Head of caudate nucleus (tissue), 42 donors: ENCODE data around the gene EXOC6.
"Not testable (repeated sequence)": the region's sequence is repeated elsewhere in the genome, so short reads cannot be mapped to it uniquely, and the experiment has no call there.

ENCODE experiments used
- DNase-seq, 42 donors: peaks; one replicate each; pipeline versions ENCODE4 v3.0.0 to v3.0.0-alpha.2; 2020 to 2021; ENCODE audit warnings: mixed read lengths in 7 of 42
- intact Hi-C: fragments of 100-400 bp; cut with DNase I; formaldehyde crosslinking; loops from one replicate; pipeline ENCODE4 v1.15.0; 2022

EXOC6 gene

DNA sequence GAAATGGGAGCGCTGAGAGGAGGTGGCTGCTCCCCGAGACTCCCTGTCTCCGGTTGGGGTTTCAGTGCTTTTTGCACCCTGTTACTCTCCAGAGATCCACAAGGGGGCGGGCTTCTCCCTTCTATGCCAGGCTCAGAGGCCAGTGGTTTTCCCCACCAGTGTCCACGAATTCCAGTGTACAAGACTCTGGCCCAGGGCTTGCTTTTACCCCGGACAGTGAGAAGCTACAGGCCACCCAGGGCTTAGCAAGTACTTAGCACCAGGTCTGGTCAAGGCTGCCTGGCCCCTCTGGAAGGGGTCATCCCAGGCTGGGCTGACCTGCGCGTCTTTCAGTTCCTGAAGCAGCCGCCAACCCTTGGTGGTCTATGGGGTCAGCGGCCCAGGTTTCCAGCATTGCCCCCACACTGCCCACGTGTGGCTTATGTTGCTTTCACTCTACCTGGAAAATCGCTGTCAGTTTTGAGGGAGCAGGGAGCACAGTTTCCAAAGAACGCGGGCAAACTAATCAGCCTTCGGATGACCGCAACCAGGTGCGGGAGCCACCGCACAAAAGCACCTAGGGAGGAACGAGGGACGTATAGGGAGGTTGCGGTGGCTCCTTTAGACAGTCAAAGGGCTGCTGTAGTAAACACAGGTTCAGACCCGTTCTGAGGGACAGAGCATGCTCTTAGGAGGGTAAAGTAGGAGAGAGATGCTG lies 232.2 kb downstream of the EXOC6 start:
- intact Hi-C loops, result loop anchor here (10.0 kb wide), 2 partner anchors 214 to 274 kb away; no protein-coding TSS in a partner anchor
- peak in 41 of 42 donors; percentile 36 to 86 (median 63) for DNase-seq

DNA sequence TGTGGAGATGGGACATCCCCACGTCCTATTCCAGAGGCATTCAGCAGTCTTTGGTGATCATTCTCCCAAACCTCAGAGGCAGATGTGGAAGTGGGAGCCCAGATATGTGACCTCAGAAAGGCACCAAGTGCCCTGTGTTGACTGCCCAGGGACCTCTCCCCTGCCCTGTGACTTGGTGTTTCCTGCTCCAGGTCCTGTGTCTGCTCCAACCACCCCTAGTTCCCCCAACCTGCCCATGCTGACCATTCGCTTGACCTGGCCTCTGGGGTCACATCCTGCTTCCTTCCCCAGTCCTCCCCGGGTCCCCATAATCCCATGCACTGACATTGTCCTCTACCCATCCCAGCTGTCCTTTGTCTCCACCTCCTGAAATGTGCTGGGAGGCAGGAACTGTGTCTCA lies 233.0 kb downstream of the EXOC6 start:
- intact Hi-C loops, result loop anchor here (10.0 kb wide), 2 partner anchors 213 to 273 kb away; no protein-coding TSS in a partner anchor
- DNase-seq, result peak in 3 of 42 donors; percentile 4 to 41 (median 9)

- intact Hi-C loops, result loop anchor here (10.0 kb wide), 2 partner anchors 213 to 273 kb away; no protein-coding TSS in a partner anchor
- DNase-seq, result peak in 4 of 42 donors; percentile 3 to 39 (median 18)
Observed at GRCh38 chr10:93081834-93082233, 233.5 kb downstream of the EXOC6 start.

GRCh38 chr10:93083743-93084539 lies 235.6 kb downstream of the EXOC6 start:
- DNase-seq, result peak in 5 of 42 donors; percentile 11 to 35 (median 20)
- intact Hi-C loops, result loop anchor here (10.0 kb wide), 2 partner anchors 211 to 271 kb away; no protein-coding TSS in a partner anchor

DNA sequence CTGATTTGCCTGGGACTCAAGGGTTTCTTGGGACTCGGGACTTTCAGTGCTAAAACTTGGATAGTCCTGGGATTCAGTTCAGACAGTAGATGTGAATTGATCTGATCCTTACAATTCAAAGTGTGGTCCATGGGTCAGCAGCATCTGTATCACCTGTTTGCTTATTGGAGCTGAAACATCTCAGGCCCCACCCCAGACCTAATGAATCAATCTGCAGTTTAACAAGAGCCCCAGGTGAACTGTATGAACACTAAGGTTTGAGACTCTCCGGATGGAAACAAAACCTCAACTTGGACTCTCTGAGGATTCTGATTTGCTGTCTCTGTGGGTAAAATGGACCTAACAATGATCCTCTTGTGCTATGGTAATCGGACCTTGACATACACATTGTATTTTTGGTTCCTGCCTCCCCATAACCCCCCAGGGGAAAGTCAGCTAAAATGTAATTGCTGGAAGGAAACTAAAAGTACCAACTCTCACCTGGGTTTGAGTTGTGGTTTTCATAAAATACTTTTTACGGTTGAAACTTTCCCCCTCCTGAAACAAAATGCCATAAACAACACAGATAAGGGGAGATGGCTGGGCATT lies 237.0 kb downstream of the EXOC6 start:
- intact Hi-C loops, result loop anchor here (10.0 kb wide), 2 partner anchors 209 to 269 kb away; no protein-coding TSS in a partner anchor
- DNase-seq, result peak in 2 of 42 donors; percentile 1 to 11

- DNase-seq, result peak in 3 of 42 donors; percentile 7 to 16 (median 7)
- intact Hi-C loops, result loop anchor here (10.0 kb wide), 2 partner anchors 209 to 269 kb away; no protein-coding TSS in a partner anchor
Observed at GRCh38 chr10:93086289-93086688, 238.0 kb downstream of the EXOC6 start.

DNA sequence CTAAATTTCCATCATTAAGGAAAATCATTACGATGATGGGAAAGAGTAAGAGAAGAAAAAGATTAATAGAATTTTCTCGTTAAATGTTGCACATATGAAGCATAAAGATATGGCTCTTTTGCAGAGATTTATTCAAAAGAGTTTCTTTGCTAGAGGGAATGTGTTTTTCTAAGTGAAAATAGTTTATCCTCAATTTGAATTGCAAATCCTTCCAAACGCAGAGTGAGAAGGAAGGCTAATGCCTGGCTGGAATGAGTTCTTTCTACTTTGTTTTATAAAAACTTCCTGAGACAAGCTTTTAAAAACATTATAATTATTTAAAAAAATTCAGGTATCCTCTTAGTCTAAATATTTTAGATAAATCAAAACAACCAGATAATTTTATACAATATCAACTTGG lies 239.5 kb downstream of the EXOC6 start:
- intact Hi-C loops, result loop anchor here (10.0 kb wide), 2 partner anchors 207 to 267 kb away; no protein-coding TSS in a partner anchor
- DNase-seq, result peak in 1 of 42 donors; percentile 5

DNA sequence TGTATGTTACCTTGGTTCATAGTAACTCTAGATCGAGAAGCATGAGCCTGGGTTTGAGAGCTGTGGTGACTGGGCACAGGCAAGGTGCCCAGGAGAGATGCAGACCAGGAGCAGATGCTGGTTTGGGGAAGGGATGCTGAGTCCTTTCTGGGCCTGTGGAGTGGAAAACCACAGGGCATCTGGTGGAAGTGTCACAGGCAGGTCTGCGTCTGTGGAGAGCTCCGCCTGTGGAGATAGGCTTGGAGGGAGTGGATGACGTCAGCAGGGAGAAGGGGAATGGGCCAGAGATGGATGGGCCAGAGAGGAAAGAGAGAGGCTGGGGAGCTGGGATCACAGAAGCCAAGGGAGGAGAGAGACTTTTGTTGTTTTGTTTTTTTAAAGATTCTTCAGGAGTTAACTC lies 240.1 kb downstream of the EXOC6 start:
- DNase-seq, result peak in 2 of 42 donors; percentile 2 to 32
- intact Hi-C loops, result loop anchor here (10.0 kb wide), 2 partner anchors 206 to 266 kb away; no protein-coding TSS in a partner anchor

DNA sequence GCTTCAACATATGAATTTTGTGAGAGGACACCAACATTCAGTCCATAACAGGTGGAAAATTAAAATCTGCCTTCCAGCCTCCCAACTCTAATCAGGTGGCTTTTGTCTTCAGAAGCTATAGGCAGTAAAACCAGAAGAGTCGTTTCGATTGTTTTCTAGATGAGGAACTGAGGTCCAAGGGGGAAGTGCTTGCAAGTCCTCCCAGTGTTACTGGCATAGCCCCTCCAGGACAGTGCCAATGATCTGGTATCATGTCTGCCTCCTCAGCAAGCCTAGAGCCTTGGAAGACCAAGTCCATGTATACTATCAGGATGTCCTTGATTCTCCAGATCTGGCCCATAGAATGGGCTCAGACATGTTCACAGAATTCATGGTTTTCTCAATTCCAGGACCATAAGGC lies 242.3 kb downstream of the EXOC6 start:
- DNase-seq, result no peak
- intact Hi-C loops, result no loop called here

DNA sequence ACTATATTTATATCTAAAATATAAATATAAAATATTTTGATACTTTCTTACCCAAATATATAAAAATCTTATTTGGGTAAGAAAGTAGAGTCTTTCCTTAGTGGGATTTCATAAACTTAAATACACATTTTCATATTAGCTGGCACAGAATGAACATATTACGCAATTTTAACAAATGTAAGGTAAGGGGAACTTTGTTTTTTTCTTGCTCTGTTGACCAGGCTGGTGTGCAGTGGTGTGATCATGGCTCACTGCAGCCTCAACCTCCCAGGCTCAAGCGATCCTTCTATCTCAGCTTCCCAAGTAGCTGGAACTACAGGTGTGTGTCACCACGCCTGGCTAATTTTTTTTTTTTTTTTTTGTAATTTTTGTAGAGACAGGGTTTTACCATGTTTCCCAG lies 243.6 kb downstream of the EXOC6 start:
- no peak for DNase-seq
- intact Hi-C loops, result no loop called here

- intact Hi-C loops, result no loop called here
- DNase-seq, result no peak
Observed at GRCh38 chr10:93095225-93095624, 246.9 kb downstream of the EXOC6 start.

GRCh38 chr10:93096901-93097300 lies 248.6 kb downstream of the EXOC6 start:
- DNase-seq, result no peak
- intact Hi-C loops, result no loop called here

- intact Hi-C loops, result no loop called here
- peak in 1 of 42 donors; percentile 21 for DNase-seq
Observed at GRCh38 chr10:93097386-93097785, 249.1 kb downstream of the EXOC6 start.

DNA sequence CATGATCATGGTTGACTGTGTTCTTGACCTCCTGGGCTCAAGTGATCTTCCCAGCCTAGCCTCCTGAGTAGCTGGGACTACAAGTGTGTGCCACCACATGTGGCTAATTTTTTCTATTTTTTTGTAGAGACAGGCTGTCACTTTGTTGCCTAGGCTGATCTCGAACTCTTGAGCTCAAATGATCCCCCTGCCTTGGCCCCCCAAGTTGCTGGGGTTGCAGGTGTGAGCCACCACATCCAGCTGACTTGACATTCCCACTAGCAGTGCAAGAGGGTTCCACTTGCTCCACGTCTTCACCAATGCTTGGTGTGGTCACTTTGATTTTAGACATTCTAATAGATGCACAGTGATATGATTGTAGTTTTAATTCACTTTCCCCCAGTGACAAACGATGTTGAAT lies 250.5 kb downstream of the EXOC6 start:
- intact Hi-C loops, result no loop called here

DNA sequence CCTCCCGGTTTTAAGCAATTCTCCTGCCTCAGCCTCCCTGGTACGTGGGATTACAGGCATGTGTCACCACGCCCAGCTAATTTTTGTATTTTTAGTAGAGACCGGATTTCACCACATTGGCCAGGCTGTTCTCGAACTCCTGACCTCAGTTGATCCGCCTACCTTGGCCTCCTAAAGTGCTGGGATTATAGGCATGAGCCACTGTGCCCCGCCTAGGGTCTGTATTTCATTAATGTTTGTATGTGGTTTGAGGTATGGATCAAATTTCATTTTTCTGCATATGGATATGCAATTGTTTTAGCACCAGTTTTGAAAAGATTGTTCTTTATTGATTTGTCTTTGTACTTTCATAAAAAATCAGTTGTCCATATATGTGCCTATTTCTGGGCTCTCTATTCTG lies 251.3 kb downstream of the EXOC6 start:
- intact Hi-C loops, result no loop called here

More for the DNA sequence above, 250.5 kb downstream of the EXOC6 start:
- DNase-seq, result peak in 1 of 42 donors; percentile 31

GRCh38 chr10:93101148-93101547 lies 252.8 kb downstream of the EXOC6 start:
- intact Hi-C loops, DNase-seq: not testable (repeated sequence)

More for the DNA sequence above, 251.3 kb downstream of the EXOC6 start:
- no peak for DNase-seq

DNA sequence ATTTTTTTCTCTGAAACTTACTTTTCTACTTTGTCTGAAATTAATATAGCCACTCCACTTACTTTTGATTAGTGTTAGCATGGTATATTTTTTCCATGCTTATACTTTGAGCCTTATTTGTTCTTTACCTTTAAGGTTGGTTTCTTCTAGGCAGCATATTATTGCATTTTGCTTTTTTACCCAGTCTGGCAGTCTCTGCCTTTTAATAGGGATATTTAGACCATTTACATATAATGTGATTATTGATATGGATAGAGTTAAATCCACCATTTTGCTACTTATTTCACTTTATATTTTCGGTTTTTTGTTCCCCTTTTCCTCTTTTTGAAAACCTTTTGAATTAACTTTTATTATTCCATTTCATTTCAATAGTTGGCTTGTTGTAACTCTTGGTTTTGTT lies 255.6 kb downstream of the EXOC6 start:
- DNase-seq, result no peak
- intact Hi-C loops, result no loop called here

GRCh38 chr10:93106631-93107072 lies 258.3 kb downstream of the EXOC6 start:
- DNase-seq, result no peak
- intact Hi-C loops, result no loop called here
